Liver (tissue), 9 donors: ENCODE results near the gene ANKRD33. TPM values are rescaled to one million over a fixed set of nuclear protein-coding genes. Genes with fewer than 3 reads are reported as not detected.

Source experiments
- DNase-seq: peaks from one replicate; pipeline ENCODE4 v3.0.0-alpha.2; 2017; ENCODE audit warnings: low spot score
- H3K27ac ChIP-seq, 2 donors: one replicate each; pipeline ENCODE4 v1.7.0; 2013; ENCODE audit warnings: inconsistent platforms in 2 of 2, low read length in 2 of 2, control low read depth in 1 of 2, low read depth in 1 of 2, mild to moderate bottlenecking in 1 of 2
- H3K27me3 ChIP-seq, 4 donors: one replicate each; pipeline versions ENCODE4 v1.6.1 to v1.7.0; 2013; ENCODE audit warnings: low read length in 3 of 4, inconsistent platforms in 1 of 4, mild to moderate bottlenecking in 1 of 4, moderate library complexity in 1 of 4; ENCODE audit not compliant: control insufficient read depth in 4 of 4, insufficient read depth in 4 of 4
- H3K36me3 ChIP-seq, 4 donors: one replicate each; pipeline versions ENCODE4 v1.6.1 to v1.7.0; 2013; ENCODE audit warnings: low read length in 3 of 4, mild to moderate bottlenecking in 3 of 4, low read depth in 1 of 4, moderate library complexity in 1 of 4; ENCODE audit not compliant: control insufficient read depth in 4 of 4, insufficient read depth in 3 of 4
- H3K4me1 ChIP-seq, 4 donors: one replicate each; pipeline versions ENCODE4 v1.6.1 to v1.7.0; 2013; ENCODE audit warnings: low read length in 3 of 4, mild to moderate bottlenecking in 3 of 4, moderate library complexity in 1 of 4; ENCODE audit not compliant: control insufficient read depth in 4 of 4, insufficient read depth in 4 of 4
- H3K4me3 ChIP-seq, 3 donors: one replicate each; pipeline versions ENCODE4 v1.6.1 to v1.7.0; 2013; ENCODE audit warnings: low read length in 3 of 3, control low read depth in 1 of 3, low read depth in 1 of 3, mild to moderate bottlenecking in 1 of 3
- H3K9ac ChIP-seq, 2 donors: one replicate each; pipeline ENCODE4 v1.7.0; 2013; ENCODE audit warnings: low read length in 2 of 2, mild to moderate bottlenecking in 2 of 2, moderate library complexity in 2 of 2, control low read depth in 1 of 2, low read depth in 1 of 2
- H3K9me3 ChIP-seq, 4 donors: one replicate each; pipeline versions ENCODE4 v1.6.1 to v1.7.0; 2013; ENCODE audit warnings: low read length in 3 of 4; ENCODE audit not compliant: control insufficient read depth in 4 of 4
- EGR1 ChIP-seq, 2 donors: IDR thresholded peaks; 2 replicates each; pipeline ENCODE4 v1.6.1; 2016 to 2018; ENCODE audit warnings: antibody characterized with exemption in 2 of 2, low read depth in 2 of 2
- FOXA1 ChIP-seq: IDR thresholded peaks from 2 replicates; pipeline ENCODE4 v1.6.1; 2016; ENCODE audit warnings: antibody characterized with exemption
- FOXA2 ChIP-seq: IDR thresholded peaks from 2 replicates; pipeline ENCODE4 v1.6.1; 2016; ENCODE audit warnings: antibody characterized with exemption
- GABPA ChIP-seq, 2 donors: IDR thresholded peaks in 1 of 2; conservative IDR thresholded peaks in 1 of 2; 2 replicates each; pipeline ENCODE4 v1.6.1; 2016; ENCODE audit warnings: antibody characterized with exemption in 2 of 2, mild to moderate bottlenecking in 1 of 2, moderate library complexity in 1 of 2
- HNF4A ChIP-seq, 2 donors: conservative IDR thresholded peaks; 2 replicates each; pipeline ENCODE4 v1.6.1; 2016; ENCODE audit warnings: antibody characterized with exemption in 2 of 2, mild to moderate bottlenecking in 2 of 2
- HNF4G ChIP-seq: IDR thresholded peaks from 2 replicates; pipeline ENCODE4 v1.6.1; 2016; ENCODE audit warnings: antibody characterized with exemption
- JUND ChIP-seq, 2 donors: IDR thresholded peaks; 2 replicates each; pipeline ENCODE4 v1.6.1; 2016; ENCODE audit warnings: antibody characterized with exemption in 2 of 2
- NR2F2 ChIP-seq: IDR thresholded peaks from 2 replicates; pipeline ENCODE4 v1.6.1; 2016; ENCODE audit warnings: antibody characterized with exemption
- RAD21 ChIP-seq, 2 donors: IDR thresholded peaks; 2 replicates each; pipeline ENCODE4 v1.6.1; 2016; ENCODE audit warnings: antibody characterized with exemption in 2 of 2, mild to moderate bottlenecking in 2 of 2
- RXRA ChIP-seq, 2 donors: IDR thresholded peaks; 2 replicates each; pipeline ENCODE4 v1.6.1; 2017 to 2018; ENCODE audit warnings: antibody characterized with exemption in 2 of 2, mild to moderate bottlenecking in 1 of 2
- SP1 ChIP-seq: IDR thresholded peaks from 2 replicates; pipeline ENCODE4 v1.6.1; 2018; ENCODE audit warnings: antibody characterized with exemption, mild to moderate bottlenecking
- TAF1 ChIP-seq: conservative IDR thresholded peaks from 2 replicates; pipeline ENCODE4 v1.6.1; 2016; ENCODE audit warnings: antibody characterized with exemption, mild to moderate bottlenecking
- YY1 ChIP-seq: IDR thresholded peaks from 2 replicates; pipeline ENCODE4 v1.6.1; 2016; ENCODE audit warnings: antibody characterized with exemption, mild to moderate bottlenecking
- WGBS: extraction: QIAGEN DNeasy Blood & Tissue Kit; methylation state at CpG from one replicate; pipeline ENCODE4 v1.1.7; 2013; 5-methylcytosine and 5-hydroxymethylcytosine counted together
- polyA plus RNA-seq, 2 donors: library from polyadenylated mRNA; stranded (reverse) in 1 of 2; unstranded in 1 of 2; fragments of 200-250 nt in 1 of 2; fragments of >200 nt in 1 of 2; fragmentation: Nextera tagmentation in 1 of 2; extraction: Ambion mirVana in 1 of 2; gene quantifications; one replicate each; pipeline versions ENCODE4 v1.2.1 to v1.2.3, GENCODE V29; 2013 to 2015
- total RNA-seq, 2 donors: library from RNA; depleted of rRNA; stranded (reverse); fragments of >200 nt; gene quantifications; one replicate each; pipeline ENCODE4 v1.2.3, GENCODE V29; 2014
- TF ChIP-seq, protein P1 (sequence below): IDR thresholded peaks from 2 replicates; pipeline ENCODE4 v1.6.1; 2016; ENCODE audit warnings: antibody characterized with exemption, mild to moderate bottlenecking
- TF ChIP-seq, protein P2 (sequence below): IDR thresholded peaks from 2 replicates; pipeline ENCODE4 v1.6.1; 2016; ENCODE audit warnings: antibody characterized with exemption
- TF ChIP-seq, protein P3 (sequence below): IDR thresholded peaks from 2 replicates; pipeline ENCODE4 v1.6.1; 2016; ENCODE audit warnings: antibody characterized with exemption
- TF ChIP-seq, protein P4 (sequence below): IDR thresholded peaks from 2 replicates; pipeline ENCODE4 v1.6.1; 2016; ENCODE audit warnings: antibody characterized with exemption
- TF ChIP-seq, protein P5 (sequence below): fragments of 150-350 bp; IDR thresholded peaks from 2 replicates; pipeline ENCODE4 v1.5.1; 2017; ENCODE audit warnings: improper control_type of control experiment, low read depth, low read length; ENCODE audit not compliant: missing input control
- donor health status: healthy.
- donor health status: healthy.
- donor health status: healthy.
- donor health status: healthy.
- donor health status: healthy.

ANKRD33 gene
- total and polyA plus RNA-seq, 4 donors: not detected

DNA sequence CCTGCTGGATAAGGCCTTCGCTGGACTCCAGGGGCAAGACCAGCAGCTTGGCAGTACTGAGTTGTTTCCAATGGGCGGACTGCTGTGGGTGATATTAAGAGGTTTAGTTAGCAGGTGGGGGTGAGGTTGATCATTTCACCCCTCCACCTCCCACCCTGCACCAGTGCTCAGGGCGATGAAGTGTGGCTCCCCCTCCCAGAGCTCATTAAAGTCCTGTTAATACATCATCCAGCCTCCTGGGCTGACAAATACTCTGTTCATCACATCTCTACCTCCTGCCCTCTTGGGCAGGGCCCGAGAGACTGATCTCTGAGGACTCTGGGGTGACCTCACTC lies 37.0 kb upstream of the ANKRD33 start:
- H3K9me3 ChIP-seq: no peaks in the 10 kb centered on the region
- DNase-seq: no peak
- H3K27me3 ChIP-seq: no peaks in the 10 kb centered on the region
- no peak overlapping the region for H3K4me3 ChIP-seq
- WGBS: 86% methylated on average over 4 of the region's 4 CpGs
- peaks cover 4 to 17% (median 14%) of the 10 kb centered on the region in 4 donors for H3K4me1 ChIP-seq
- H3K27ac ChIP-seq: no peak overlapping the region
- H3K9ac ChIP-seq: no peak overlapping the region
- no peaks in the 10 kb centered on the region for H3K36me3 ChIP-seq
- TF ChIP-seq TAF1 (no peak), NR2F2 (no peak), YY1 (no peak), EGR1 (IDR thresholded peaks at IDR 0.05; ENCODE audit: low read depth in 2 of 2) (no peak), FOXA2 (no peak), RXRA (IDR thresholded peaks at IDR 0.05) (no peak), SP1 (no peak), FOXA1 (no peak), GABPA (IDR thresholded peaks at IDR 0.05 in 1 of 2, conservative IDR thresholded peaks at IDR 0.05 in 1 of 2) (no peak), HNF4G (no peak), HNF4A (conservative IDR thresholded peaks at IDR 0.05) (no peak), RAD21 (IDR thresholded peaks at IDR 0.05) (no peak), JUND (IDR thresholded peaks at IDR 0.05) (no peak)
- TF ChIP-seq, protein P1, sequence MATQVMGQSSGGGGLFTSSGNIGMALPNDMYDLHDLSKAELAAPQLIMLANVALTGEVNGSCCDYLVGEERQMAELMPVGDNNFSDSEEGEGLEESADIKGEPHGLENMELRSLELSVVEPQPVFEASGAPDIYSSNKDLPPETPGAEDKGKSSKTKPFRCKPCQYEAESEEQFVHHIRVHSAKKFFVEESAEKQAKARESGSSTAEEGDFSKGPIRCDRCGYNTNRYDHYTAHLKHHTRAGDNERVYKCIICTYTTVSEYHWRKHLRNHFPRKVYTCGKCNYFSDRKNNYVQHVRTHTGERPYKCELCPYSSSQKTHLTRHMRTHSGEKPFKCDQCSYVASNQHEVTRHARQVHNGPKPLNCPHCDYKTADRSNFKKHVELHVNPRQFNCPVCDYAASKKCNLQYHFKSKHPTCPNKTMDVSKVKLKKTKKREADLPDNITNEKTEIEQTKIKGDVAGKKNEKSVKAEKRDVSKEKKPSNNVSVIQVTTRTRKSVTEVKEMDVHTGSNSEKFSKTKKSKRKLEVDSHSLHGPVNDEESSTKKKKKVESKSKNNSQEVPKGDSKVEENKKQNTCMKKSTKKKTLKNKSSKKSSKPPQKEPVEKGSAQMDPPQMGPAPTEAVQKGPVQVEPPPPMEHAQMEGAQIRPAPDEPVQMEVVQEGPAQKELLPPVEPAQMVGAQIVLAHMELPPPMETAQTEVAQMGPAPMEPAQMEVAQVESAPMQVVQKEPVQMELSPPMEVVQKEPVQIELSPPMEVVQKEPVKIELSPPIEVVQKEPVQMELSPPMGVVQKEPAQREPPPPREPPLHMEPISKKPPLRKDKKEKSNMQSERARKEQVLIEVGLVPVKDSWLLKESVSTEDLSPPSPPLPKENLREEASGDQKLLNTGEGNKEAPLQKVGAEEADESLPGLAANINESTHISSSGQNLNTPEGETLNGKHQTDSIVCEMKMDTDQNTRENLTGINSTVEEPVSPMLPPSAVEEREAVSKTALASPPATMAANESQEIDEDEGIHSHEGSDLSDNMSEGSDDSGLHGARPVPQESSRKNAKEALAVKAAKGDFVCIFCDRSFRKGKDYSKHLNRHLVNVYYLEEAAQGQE: no peak
- TF ChIP-seq, protein P2, sequence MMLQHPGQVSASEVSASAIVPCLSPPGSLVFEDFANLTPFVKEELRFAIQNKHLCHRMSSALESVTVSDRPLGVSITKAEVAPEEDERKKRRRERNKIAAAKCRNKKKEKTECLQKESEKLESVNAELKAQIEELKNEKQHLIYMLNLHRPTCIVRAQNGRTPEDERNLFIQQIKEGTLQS: no peak
- TF ChIP-seq, protein P3, sequence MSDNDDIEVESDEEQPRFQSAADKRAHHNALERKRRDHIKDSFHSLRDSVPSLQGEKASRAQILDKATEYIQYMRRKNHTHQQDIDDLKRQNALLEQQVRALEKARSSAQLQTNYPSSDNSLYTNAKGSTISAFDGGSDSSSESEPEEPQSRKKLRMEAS: no peak
- TF ChIP-seq, protein P4, sequence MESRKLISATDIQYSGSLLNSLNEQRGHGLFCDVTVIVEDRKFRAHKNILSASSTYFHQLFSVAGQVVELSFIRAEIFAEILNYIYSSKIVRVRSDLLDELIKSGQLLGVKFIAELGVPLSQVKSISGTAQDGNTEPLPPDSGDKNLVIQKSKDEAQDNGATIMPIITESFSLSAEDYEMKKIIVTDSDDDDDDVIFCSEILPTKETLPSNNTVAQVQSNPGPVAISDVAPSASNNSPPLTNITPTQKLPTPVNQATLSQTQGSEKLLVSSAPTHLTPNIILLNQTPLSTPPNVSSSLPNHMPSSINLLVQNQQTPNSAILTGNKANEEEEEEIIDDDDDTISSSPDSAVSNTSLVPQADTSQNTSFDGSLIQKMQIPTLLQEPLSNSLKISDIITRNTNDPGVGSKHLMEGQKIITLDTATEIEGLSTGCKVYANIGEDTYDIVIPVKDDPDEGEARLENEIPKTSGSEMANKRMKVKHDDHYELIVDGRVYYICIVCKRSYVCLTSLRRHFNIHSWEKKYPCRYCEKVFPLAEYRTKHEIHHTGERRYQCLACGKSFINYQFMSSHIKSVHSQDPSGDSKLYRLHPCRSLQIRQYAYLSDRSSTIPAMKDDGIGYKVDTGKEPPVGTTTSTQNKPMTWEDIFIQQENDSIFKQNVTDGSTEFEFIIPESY: no peak
- TF ChIP-seq, protein P5, sequence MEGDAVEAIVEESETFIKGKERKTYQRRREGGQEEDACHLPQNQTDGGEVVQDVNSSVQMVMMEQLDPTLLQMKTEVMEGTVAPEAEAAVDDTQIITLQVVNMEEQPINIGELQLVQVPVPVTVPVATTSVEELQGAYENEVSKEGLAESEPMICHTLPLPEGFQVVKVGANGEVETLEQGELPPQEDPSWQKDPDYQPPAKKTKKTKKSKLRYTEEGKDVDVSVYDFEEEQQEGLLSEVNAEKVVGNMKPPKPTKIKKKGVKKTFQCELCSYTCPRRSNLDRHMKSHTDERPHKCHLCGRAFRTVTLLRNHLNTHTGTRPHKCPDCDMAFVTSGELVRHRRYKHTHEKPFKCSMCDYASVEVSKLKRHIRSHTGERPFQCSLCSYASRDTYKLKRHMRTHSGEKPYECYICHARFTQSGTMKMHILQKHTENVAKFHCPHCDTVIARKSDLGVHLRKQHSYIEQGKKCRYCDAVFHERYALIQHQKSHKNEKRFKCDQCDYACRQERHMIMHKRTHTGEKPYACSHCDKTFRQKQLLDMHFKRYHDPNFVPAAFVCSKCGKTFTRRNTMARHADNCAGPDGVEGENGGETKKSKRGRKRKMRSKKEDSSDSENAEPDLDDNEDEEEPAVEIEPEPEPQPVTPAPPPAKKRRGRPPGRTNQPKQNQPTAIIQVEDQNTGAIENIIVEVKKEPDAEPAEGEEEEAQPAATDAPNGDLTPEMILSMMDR: no peak
